WTC11 (cell line): ENCODE results near the gene ALDH5A1. TPM values are rescaled to one million over a fixed set of nuclear protein-coding genes. Genes with fewer than 3 reads are reported as not detected.

Experiments used
- ATAC-seq: fragments of 200-7000 bp; cut with Tn5 transposase; 2 replicates; pipeline ENCODE4 v1.10.0; 2021; ENCODE audit warnings: mild to moderate bottlenecking, moderate library complexity
- CTCF ChIA-PET: fragments of 300-600 bp; sonication (Branson Sonifier 250); formaldehyde crosslinking; loops from one replicate; lab custom pipeline; 2021; ENCODE audit warnings: antibody characterized with exemption; lab: Charles Lee
- POLR2A ChIA-PET: fragments of 350-600 bp; sonication (Branson Sonifier 250); formaldehyde crosslinking; loops from one replicate; lab custom pipeline; 2021; ENCODE audit warnings: antibody characterized with exemption; lab: Charles Lee
- DNase-seq: peaks from one replicate; pipeline ENCODE4 v3.0.0; 2021; ENCODE audit warnings: low spot score
- H3K27ac Mint-ChIP-seq: 2 replicates; pipeline ENCODE4 v1.8.0; 2021; ENCODE audit warnings: mixed read lengths
- H3K27me3 Mint-ChIP-seq: 2 replicates; pipeline ENCODE4 v1.8.0; 2021; ENCODE audit warnings: low read depth, mild to moderate bottlenecking, moderate library complexity, mixed read lengths
- H3K36me3 Mint-ChIP-seq: 2 replicates; pipeline ENCODE4 v1.8.0; 2021; ENCODE audit warnings: mixed read lengths
- H3K4me1 Mint-ChIP-seq: 2 replicates; pipeline ENCODE4 v1.8.0; 2022; ENCODE audit warnings: mixed read lengths
- H3K4me3 Mint-ChIP-seq: 2 replicates; pipeline ENCODE4 v1.8.0; 2021; ENCODE audit warnings: mild to moderate bottlenecking, moderate library complexity, mixed read lengths
- H3K9me3 Mint-ChIP-seq: 2 replicates; pipeline ENCODE4 v1.8.0; 2021; ENCODE audit warnings: mixed read lengths
- AR ChIP-seq: fragments of 250-450 bp; sonication (Bioruptor Pico); IDR thresholded peaks from 2 replicates; pipeline ENCODE4 v1.9.0; 2021; ENCODE audit warnings: mild to moderate bottlenecking
- ATF1 ChIP-seq: sonication (generic); formaldehyde crosslinking; IDR thresholded peaks from 2 replicates; pipeline ENCODE4 v1.8.1; 2023; ENCODE audit warnings: mild to moderate bottlenecking, moderate library complexity, missing genetic modification reagents
- FOXP1 ChIP-seq: sonication (generic); formaldehyde crosslinking; IDR thresholded peaks from 2 replicates; pipeline ENCODE4 v1.8.0; 2022; ENCODE audit warnings: missing genetic modification reagents, mild to moderate bottlenecking, moderate library complexity, borderline replicate concordance
- GABPB1 ChIP-seq: sonication (generic); formaldehyde crosslinking; IDR thresholded peaks from 2 replicates; pipeline ENCODE4 v1.8.1; 2023; ENCODE audit warnings: mild to moderate bottlenecking, missing genetic modification reagents
- HMGA2 ChIP-seq: fragments of 250-450 bp; sonication (Bioruptor Pico); IDR thresholded peaks from 2 replicates; pipeline ENCODE4 v1.4.0; 2021; ENCODE audit warnings: mild to moderate bottlenecking, moderate library complexity
- JUN ChIP-seq: sonication (generic); formaldehyde crosslinking; IDR thresholded peaks from 2 replicates; pipeline ENCODE4 v1.8.0; 2023; ENCODE audit warnings: mild to moderate bottlenecking, missing genetic modification reagents
- KAT7 ChIP-seq: sonication (generic); formaldehyde crosslinking; IDR thresholded peaks from 2 replicates; pipeline ENCODE4 v1.8.1; 2023; ENCODE audit warnings: missing genetic modification reagents, mild to moderate bottlenecking, borderline replicate concordance
- MYBL2 ChIP-seq: sonication (generic); formaldehyde crosslinking; IDR thresholded peaks from 2 replicates; pipeline ENCODE4 v1.8.1; 2023; ENCODE audit warnings: mild to moderate bottlenecking, moderate library complexity, missing genetic modification reagents
- NFYB ChIP-seq: sonication (generic); formaldehyde crosslinking; conservative IDR thresholded peaks from 2 replicates; pipeline ENCODE4 v1.8.0; 2022; ENCODE audit warnings: low read depth, missing genetic modification reagents
- RORB ChIP-seq: fragments of 250-450 bp; sonication (Bioruptor Pico); IDR thresholded peaks from 2 replicates; pipeline ENCODE4 v1.9.0; 2021; ENCODE audit warnings: mild to moderate bottlenecking
- ZBTB21 ChIP-seq: sonication (generic); formaldehyde crosslinking; IDR thresholded peaks from 2 replicates; pipeline ENCODE4 v1.8.1; 2023; ENCODE audit warnings: mild to moderate bottlenecking, missing genetic modification reagents, borderline replicate concordance
- ZBTB43 ChIP-seq: sonication (generic); formaldehyde crosslinking; IDR thresholded peaks from 2 replicates; pipeline ENCODE4 v1.8.1; 2023; ENCODE audit warnings: mild to moderate bottlenecking, missing genetic modification reagents
- ZNF263 ChIP-seq: sonication (generic); formaldehyde crosslinking; IDR thresholded peaks from 2 replicates; pipeline ENCODE4 v1.8.1; 2022; ENCODE audit warnings: low read depth, mild to moderate bottlenecking, moderate library complexity, missing genetic modification reagents
- ZNF396 ChIP-seq: fragments of 250-450 bp; sonication (Bioruptor Pico); IDR thresholded peaks from 2 replicates; pipeline ENCODE4 v1.8.0; 2021; ENCODE audit warnings: mild to moderate bottlenecking, moderate library complexity, borderline replicate concordance
- total RNA-seq: library from RNA; stranded (reverse); gene quantifications from 3 replicates; pipeline ENCODE4 v1.2.3, GENCODE V29; 2021
- TF ChIP-seq, protein P1 (sequence below): sonication (generic); formaldehyde crosslinking; IDR thresholded peaks from 2 replicates; pipeline ENCODE4 v1.8.0; 2022; ENCODE audit warnings: mild to moderate bottlenecking, missing genetic modification reagents
- TF ChIP-seq, protein P2 (sequence below): sonication (generic); formaldehyde crosslinking; IDR thresholded peaks from 2 replicates; pipeline ENCODE4 v1.8.0; 2023; ENCODE audit warnings: missing genetic modification reagents, mild to moderate bottlenecking, borderline replicate concordance
- TF ChIP-seq, protein P3 (sequence below): sonication (generic); formaldehyde crosslinking; IDR thresholded peaks from 2 replicates; pipeline ENCODE4 v1.8.0; 2023; ENCODE audit warnings: mild to moderate bottlenecking, missing genetic modification reagents
- TF ChIP-seq, protein P4 (sequence below): fragments of 200-600 bp; IDR thresholded peaks from 2 replicates; pipeline ENCODE4 v1.8.0; 2022; ENCODE audit warnings: antibody characterized with exemption

The ALDH5A1 gene
- total RNA-seq, 1 experiment from 2014 or later = 5.1 TPM

DNA sequence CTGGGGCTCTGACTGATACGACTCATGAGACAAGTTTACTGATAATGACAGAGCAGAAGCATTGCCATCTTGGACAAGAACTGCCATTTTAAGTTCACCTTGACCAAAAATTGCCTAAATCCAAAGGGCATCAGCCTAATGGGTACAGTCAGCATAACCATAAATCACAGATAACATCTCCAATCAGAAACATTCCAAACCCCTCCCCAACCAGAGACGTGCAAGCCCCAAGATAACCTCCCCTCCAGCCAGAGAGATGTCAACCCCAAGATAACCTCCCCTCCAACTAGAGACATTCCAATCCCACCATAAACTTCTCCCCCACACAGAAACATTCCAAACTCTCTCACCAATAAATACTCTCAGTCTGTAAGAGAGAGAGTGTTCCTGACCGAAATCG, 15.9 kb upstream of the ALDH5A1 start:
- no peak for DNase-seq
- ChIA-PET POLR2A (no interaction called here), CTCF (no interaction called here)
- Mint-ChIP-seq H3K4me1 (no peaks in the 10 kb centered on the region), H3K27ac (no peak overlapping the region), H3K36me3 (peaks cover 25% of the 10 kb centered on the region), H3K27me3 (no peaks in the 10 kb centered on the region), H3K9me3 (peaks cover 22% of the 10 kb centered on the region), H3K4me3 (no peak overlapping the region)
- TF ChIP-seq, protein P1, sequence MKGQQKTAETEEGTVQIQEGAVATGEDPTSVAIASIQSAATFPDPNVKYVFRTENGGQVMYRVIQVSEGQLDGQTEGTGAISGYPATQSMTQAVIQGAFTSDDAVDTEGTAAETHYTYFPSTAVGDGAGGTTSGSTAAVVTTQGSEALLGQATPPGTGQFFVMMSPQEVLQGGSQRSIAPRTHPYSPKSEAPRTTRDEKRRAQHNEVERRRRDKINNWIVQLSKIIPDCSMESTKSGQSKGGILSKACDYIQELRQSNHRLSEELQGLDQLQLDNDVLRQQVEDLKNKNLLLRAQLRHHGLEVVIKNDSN (CRISPR knock-in tag) = no peak
- TF ChIP-seq ZBTB43 (CRISPR knock-in tag) = no peak
- TF ChIP-seq, protein P2, sequence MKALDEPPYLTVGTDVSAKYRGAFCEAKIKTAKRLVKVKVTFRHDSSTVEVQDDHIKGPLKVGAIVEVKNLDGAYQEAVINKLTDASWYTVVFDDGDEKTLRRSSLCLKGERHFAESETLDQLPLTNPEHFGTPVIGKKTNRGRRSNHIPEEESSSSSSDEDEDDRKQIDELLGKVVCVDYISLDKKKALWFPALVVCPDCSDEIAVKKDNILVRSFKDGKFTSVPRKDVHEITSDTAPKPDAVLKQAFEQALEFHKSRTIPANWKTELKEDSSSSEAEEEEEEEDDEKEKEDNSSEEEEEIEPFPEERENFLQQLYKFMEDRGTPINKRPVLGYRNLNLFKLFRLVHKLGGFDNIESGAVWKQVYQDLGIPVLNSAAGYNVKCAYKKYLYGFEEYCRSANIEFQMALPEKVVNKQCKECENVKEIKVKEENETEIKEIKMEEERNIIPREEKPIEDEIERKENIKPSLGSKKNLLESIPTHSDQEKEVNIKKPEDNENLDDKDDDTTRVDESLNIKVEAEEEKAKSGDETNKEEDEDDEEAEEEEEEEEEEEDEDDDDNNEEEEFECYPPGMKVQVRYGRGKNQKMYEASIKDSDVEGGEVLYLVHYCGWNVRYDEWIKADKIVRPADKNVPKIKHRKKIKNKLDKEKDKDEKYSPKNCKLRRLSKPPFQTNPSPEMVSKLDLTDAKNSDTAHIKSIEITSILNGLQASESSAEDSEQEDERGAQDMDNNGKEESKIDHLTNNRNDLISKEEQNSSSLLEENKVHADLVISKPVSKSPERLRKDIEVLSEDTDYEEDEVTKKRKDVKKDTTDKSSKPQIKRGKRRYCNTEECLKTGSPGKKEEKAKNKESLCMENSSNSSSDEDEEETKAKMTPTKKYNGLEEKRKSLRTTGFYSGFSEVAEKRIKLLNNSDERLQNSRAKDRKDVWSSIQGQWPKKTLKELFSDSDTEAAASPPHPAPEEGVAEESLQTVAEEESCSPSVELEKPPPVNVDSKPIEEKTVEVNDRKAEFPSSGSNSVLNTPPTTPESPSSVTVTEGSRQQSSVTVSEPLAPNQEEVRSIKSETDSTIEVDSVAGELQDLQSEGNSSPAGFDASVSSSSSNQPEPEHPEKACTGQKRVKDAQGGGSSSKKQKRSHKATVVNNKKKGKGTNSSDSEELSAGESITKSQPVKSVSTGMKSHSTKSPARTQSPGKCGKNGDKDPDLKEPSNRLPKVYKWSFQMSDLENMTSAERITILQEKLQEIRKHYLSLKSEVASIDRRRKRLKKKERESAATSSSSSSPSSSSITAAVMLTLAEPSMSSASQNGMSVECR (CRISPR knock-in tag) = no peak
- TF ChIP-seq MYBL2 (CRISPR knock-in tag) = no peak
- TF ChIP-seq, protein P3, sequence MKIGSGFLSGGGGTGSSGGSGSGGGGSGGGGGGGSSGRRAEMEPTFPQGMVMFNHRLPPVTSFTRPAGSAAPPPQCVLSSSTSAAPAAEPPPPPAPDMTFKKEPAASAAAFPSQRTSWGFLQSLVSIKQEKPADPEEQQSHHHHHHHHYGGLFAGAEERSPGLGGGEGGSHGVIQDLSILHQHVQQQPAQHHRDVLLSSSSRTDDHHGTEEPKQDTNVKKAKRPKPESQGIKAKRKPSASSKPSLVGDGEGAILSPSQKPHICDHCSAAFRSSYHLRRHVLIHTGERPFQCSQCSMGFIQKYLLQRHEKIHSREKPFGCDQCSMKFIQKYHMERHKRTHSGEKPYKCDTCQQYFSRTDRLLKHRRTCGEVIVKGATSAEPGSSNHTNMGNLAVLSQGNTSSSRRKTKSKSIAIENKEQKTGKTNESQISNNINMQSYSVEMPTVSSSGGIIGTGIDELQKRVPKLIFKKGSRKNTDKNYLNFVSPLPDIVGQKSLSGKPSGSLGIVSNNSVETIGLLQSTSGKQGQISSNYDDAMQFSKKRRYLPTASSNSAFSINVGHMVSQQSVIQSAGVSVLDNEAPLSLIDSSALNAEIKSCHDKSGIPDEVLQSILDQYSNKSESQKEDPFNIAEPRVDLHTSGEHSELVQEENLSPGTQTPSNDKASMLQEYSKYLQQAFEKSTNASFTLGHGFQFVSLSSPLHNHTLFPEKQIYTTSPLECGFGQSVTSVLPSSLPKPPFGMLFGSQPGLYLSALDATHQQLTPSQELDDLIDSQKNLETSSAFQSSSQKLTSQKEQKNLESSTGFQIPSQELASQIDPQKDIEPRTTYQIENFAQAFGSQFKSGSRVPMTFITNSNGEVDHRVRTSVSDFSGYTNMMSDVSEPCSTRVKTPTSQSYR = no peak
- TF ChIP-seq ATF1 = no peak
- TF ChIP-seq ZBTB21 = no peak
- no peak for ATAC-seq

DNA sequence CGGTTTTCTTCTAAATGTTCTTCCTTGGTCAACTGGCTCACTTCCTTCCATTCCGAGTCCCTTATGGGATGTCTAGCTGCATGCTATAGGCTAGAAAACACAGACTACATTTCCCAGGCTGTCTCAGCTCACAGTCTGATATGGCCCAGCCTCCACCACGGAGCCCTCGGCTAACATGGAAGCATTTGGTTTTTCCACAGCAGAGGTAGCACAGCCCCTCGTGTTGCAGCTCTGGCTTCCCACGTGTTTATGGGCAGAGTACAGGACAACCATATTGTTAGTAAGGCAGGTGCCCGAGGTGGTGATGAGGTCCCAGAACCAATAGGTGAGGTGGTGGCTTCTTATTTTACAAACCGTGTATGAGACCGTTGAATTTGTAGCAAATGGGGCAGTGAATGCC, 14.1 kb upstream of the ALDH5A1 start:
- no peak overlapping the region for H3K4me3 Mint-ChIP-seq
- no peaks in the 10 kb centered on the region for H3K27me3 Mint-ChIP-seq
- no peak for ATAC-seq
- no peak overlapping the region for H3K27ac Mint-ChIP-seq
- peaks cover 22% of the 10 kb centered on the region for H3K9me3 Mint-ChIP-seq
- no peak for TF ChIP-seq JUN (CRISPR knock-in tag)
- TF ChIP-seq, protein P4, sequence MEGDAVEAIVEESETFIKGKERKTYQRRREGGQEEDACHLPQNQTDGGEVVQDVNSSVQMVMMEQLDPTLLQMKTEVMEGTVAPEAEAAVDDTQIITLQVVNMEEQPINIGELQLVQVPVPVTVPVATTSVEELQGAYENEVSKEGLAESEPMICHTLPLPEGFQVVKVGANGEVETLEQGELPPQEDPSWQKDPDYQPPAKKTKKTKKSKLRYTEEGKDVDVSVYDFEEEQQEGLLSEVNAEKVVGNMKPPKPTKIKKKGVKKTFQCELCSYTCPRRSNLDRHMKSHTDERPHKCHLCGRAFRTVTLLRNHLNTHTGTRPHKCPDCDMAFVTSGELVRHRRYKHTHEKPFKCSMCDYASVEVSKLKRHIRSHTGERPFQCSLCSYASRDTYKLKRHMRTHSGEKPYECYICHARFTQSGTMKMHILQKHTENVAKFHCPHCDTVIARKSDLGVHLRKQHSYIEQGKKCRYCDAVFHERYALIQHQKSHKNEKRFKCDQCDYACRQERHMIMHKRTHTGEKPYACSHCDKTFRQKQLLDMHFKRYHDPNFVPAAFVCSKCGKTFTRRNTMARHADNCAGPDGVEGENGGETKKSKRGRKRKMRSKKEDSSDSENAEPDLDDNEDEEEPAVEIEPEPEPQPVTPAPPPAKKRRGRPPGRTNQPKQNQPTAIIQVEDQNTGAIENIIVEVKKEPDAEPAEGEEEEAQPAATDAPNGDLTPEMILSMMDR = no peak
- TF ChIP-seq RORB = no peak
- TF ChIP-seq FOXP1 = no peak
- no peak for TF ChIP-seq KAT7 (CRISPR knock-in tag)
- no peak for TF ChIP-seq AR (CRISPR knock-in tag)
- TF ChIP-seq GABPB1 = no peak
- TF ChIP-seq ZNF396 (CRISPR knock-in tag) = no peak
- TF ChIP-seq ZNF263 (CRISPR knock-in tag) = no peak
- no peak for TF ChIP-seq HMGA2 (CRISPR knock-in tag)
- no peak for TF ChIP-seq NFYB (CRISPR knock-in tag)
- ChIA-PET POLR2A (no interaction called here), CTCF (interaction anchor here (0.6 kb wide), 1 partner anchor 43 kb away, joined by 3 read pairs; no protein-coding TSS in a partner anchor)
- DNase-seq = no peak
- peaks cover 25% of the 10 kb centered on the region for H3K36me3 Mint-ChIP-seq
- no peaks in the 10 kb centered on the region for H3K4me1 Mint-ChIP-seq
